Large intestine (tissue), 3 donors: Measurements from ENCODE around the gene UBE2M. TPM values are rescaled to one million over a fixed set of nuclear protein-coding genes. Genes with fewer than 3 reads are reported as not detected.

Experiments used
- DNase-seq, 2 donors: peaks; one replicate each; pipeline versions ENCODE4 v3.0.0 to v3.0.0-alpha.2; 2013
- H3K27ac ChIP-seq: one replicate; pipeline ENCODE4 v1.5.1; 2013; ENCODE audit warnings: low read length
- H3K27me3 ChIP-seq: 2 replicates; pipeline ENCODE4 v1.6.1; 2013; ENCODE audit warnings: low read length; ENCODE audit not compliant: control insufficient read depth, insufficient read depth
- H3K36me3 ChIP-seq: 2 replicates; pipeline ENCODE4 v1.6.1; 2013; ENCODE audit warnings: low read length; ENCODE audit not compliant: control insufficient read depth, insufficient read depth
- H3K4me1 ChIP-seq: one replicate; pipeline ENCODE4 v1.6.1; 2013; ENCODE audit warnings: low read length; ENCODE audit not compliant: control insufficient read depth, insufficient read depth
- H3K4me3 ChIP-seq: one replicate; pipeline ENCODE4 v1.5.1; 2013; ENCODE audit warnings: low read length
- H3K9me3 ChIP-seq: one replicate; pipeline ENCODE4 v1.6.1; 2013; ENCODE audit warnings: mild to moderate bottlenecking, low read depth, low read length, moderate library complexity; ENCODE audit not compliant: control insufficient read depth
- WGBS: methylation state at CpG from one replicate; pipeline ENCODE4 v1.1.5; 2013; ENCODE audit warnings: low lambda C conversion rate; ENCODE audit not compliant: insufficient coverage; 5-methylcytosine and 5-hydroxymethylcytosine counted together
- polyA plus RNA-seq: library from polyadenylated mRNA; unstranded; fragments of 120-200 nt; gene quantifications from one replicate; pipeline ENCODE4 v1.2.1, GENCODE V29; 2013

The UBE2M gene
- polyA plus RNA-seq, 1 donor: 56.0 TPM

- no CpG with 5 or more reads among the region's 4 CpGs for WGBS
- DNase-seq: no peak
- peaks cover 40% of the 10 kb centered on the region for H3K4me1 ChIP-seq
Observed at GRCh38 chr19:58555369-58555885, 3.0 kb downstream of the UBE2M start.

GRCh38 chr19:58554494-58555368 is 3.7 kb downstream of the UBE2M start, which contains the start of gene CHMP2A:
Gene CHMP2A (minus strand): TSS chr19:58555105. CDS start chr19:58554212, 893 bp downstream.
- no CpG with 5 or more reads among the region's 69 CpGs for WGBS
- H3K27ac ChIP-seq: peak within 1 kb of the TSS; percentile 91
- peaks cover 58% of the 10 kb centered on the region for H3K36me3 ChIP-seq
- H3K27me3 ChIP-seq: no peaks in the 10 kb centered on the region
- peaks cover 33% of the 10 kb centered on the region for H3K4me1 ChIP-seq
- DNase-seq: peak; percentile 98
- H3K9me3 ChIP-seq: no peaks in the 10 kb centered on the region
- peak within 1 kb of the TSS; percentile 77 for H3K4me3 ChIP-seq

More at GRCh38 chr19:58555369-58555885, 3.0 kb downstream of the UBE2M start:
- H3K36me3 ChIP-seq: peaks cover 51% of the 10 kb centered on the region
- H3K27me3 ChIP-seq: no peaks in the 10 kb centered on the region
- H3K27ac ChIP-seq: peak overlapping the region; percentile 91
- no peaks in the 10 kb centered on the region for H3K9me3 ChIP-seq
- peak overlapping the region; percentile 77 for H3K4me3 ChIP-seq

- Histone ChIP-seq H3K27ac (peak overlapping the region; percentile 91), H3K4me3 (peak overlapping the region; percentile 77), H3K36me3 (peaks cover 65% of the 10 kb centered on the region), H3K27me3 (no peaks in the 10 kb centered on the region), H3K9me3 (no peaks in the 10 kb centered on the region), H3K4me1 (peaks cover 31% of the 10 kb centered on the region)
- DNase-seq: peak in 1 of 2 donors; percentile 36
- no CpG with 5 or more reads among the region's 18 CpGs for WGBS
Observed at GRCh38 chr19:58553799-58554493, 4.5 kb downstream of the UBE2M start.

GRCh38 chr19:58552655-58553054 is 5.8 kb downstream of the UBE2M start:
- Histone ChIP-seq H3K27ac (no peak overlapping the region), H3K9me3 (no peaks in the 10 kb centered on the region), H3K4me3 (no peak overlapping the region), H3K4me1 (peaks cover 31% of the 10 kb centered on the region), H3K36me3 (peaks cover 78% of the 10 kb centered on the region), H3K27me3 (no peaks in the 10 kb centered on the region)
- WGBS: 100% methylated on average over 2 of the region's 2 CpGs
- no peak for DNase-seq

- no peak overlapping the region for H3K27ac ChIP-seq
- no peaks in the 10 kb centered on the region for H3K9me3 ChIP-seq
- H3K36me3 ChIP-seq: peaks cover 80% of the 10 kb centered on the region
- no peak overlapping the region for H3K4me3 ChIP-seq
- 88% methylated on average over 1 of the region's 18 CpGs for WGBS
- peaks cover 32% of the 10 kb centered on the region for H3K4me1 ChIP-seq
- no peaks in the 10 kb centered on the region for H3K27me3 ChIP-seq
- no peak for DNase-seq
Observed at GRCh38 chr19:58551577-58552471, 6.6 kb downstream of the UBE2M start.

GRCh38 chr19:58551123-58551497 is 7.3 kb downstream of the UBE2M start:
- WGBS: 50% methylated on average over 1 of the region's 1 CpG
- H3K36me3 ChIP-seq: peaks cover 80% of the 10 kb centered on the region
- DNase-seq: no peak

GRCh38 chr19:58550362-58551122 is 7.9 kb downstream of the UBE2M start:
- Histone ChIP-seq H3K9me3 (no peaks in the 10 kb centered on the region), H3K27ac (no peak overlapping the region), H3K36me3 (peaks cover 81% of the 10 kb centered on the region), H3K4me3 (no peak overlapping the region), H3K4me1 (peaks cover 30% of the 10 kb centered on the region), H3K27me3 (no peaks in the 10 kb centered on the region)
- no peak for DNase-seq
- WGBS: no CpG with 5 or more reads among the region's 13 CpGs

More at GRCh38 chr19:58551123-58551497, 7.3 kb downstream of the UBE2M start:
- Histone ChIP-seq H3K27ac (no peak overlapping the region), H3K9me3 (no peaks in the 10 kb centered on the region), H3K27me3 (no peaks in the 10 kb centered on the region), H3K4me3 (no peak overlapping the region), H3K4me1 (peaks cover 32% of the 10 kb centered on the region)

GRCh38 chr19:58549664-58550361 is 8.6 kb downstream of the UBE2M start:
- H3K4me1 ChIP-seq: peaks cover 26% of the 10 kb centered on the region
- no CpG with 5 or more reads among the region's 11 CpGs for WGBS
- H3K27ac ChIP-seq: no peak overlapping the region
- no peak overlapping the region for H3K4me3 ChIP-seq
- peaks cover 81% of the 10 kb centered on the region for H3K36me3 ChIP-seq
- no peaks in the 10 kb centered on the region for H3K9me3 ChIP-seq
- H3K27me3 ChIP-seq: no peaks in the 10 kb centered on the region
- no peak for DNase-seq
